ENCODE results near the gene MAG. TPM values are rescaled to one million over a fixed set of nuclear protein-coding genes. Genes with fewer than 3 reads are reported as not detected.

The MAG gene
- total RNA-seq, 1 experiment from 2014 or later: 0.46 TPM

- H3K9me3 Mint-ChIP-seq: no peaks in the 10 kb centered on the region
- H3K4me3 Mint-ChIP-seq: no peak overlapping the region
- POLR2A ChIA-PET: no interaction called here
- no peak for TF ChIP-seq EMX1 (CRISPR knock-in tag; IDR thresholded peaks at IDR 0.05)
- no peak for TF ChIP-seq ELF4 (CRISPR knock-in tag; IDR thresholded peaks at IDR 0.05; ENCODE audit: low read depth)
- no peak for TF ChIP-seq HMGA2 (CRISPR knock-in tag; IDR thresholded peaks at IDR 0.05)
- DNase-seq (ENCODE audit: low spot score) (no peak), ATAC-seq (no peak)
- peaks cover 4% of the 10 kb centered on the region; the same call in 1 of the 2 replicates for H3K27me3 Mint-ChIP-seq (ENCODE audit: low read depth)
- H3K27ac Mint-ChIP-seq: no peak overlapping the region
- no peaks in the 10 kb centered on the region for H3K36me3 Mint-ChIP-seq
- H3K4me1 Mint-ChIP-seq: peaks cover 2% of the 10 kb centered on the region; the same call in 1 of the 2 replicates
- CTCF ChIA-PET: interaction anchor here (1.7 to 3.8 kb wide), 2 partner anchors 10 to 132 kb away, joined by 5 to 15 read pairs; no protein-coding TSS in a partner anchor
Measured at GRCh38 chr19:35363001-35363590, 71.1 kb downstream of the MAG start.

Small RNAs within 50 kb of the gene (microRNA-seq; reads per million reads assigned to microRNA genes)
- not detected for gene MIR5196 (ENCODE audit: borderline number of aligned reads)

Other genes starting within 250 kb of the MAG start
- 1.0 to 1.8 TPM (median 1.2 TPM) in 3 replicates for gene FXYD3, start 176.3 kb upstream of the MAG start, total RNA-seq (2021)
- gene LGI4, start 157.1 kb upstream of the MAG start, total RNA-seq (2021): 14.2 to 15.7 TPM (median 15.1 TPM) in 3 replicates
- 11.3 to 13.4 TPM (median 13.3 TPM) in 3 replicates for gene FXYD1, start 153.3 kb upstream of the MAG start, total RNA-seq (2021)
- gene FXYD7, start 148.9 kb upstream of the MAG start, total RNA-seq (2021): 16.7 to 16.9 TPM (median 16.9 TPM) in 3 replicates
- 114 to 135 TPM (median 128 TPM) in 3 replicates for gene FXYD5, start 137.4 kb upstream of the MAG start, total RNA-seq (2021)
- 0.16 to 0.20 TPM in 2 of 3 replicates, not detected in the other for gene FAM187B, start 63.4 kb upstream of the MAG start, total RNA-seq (2021)
- gene LSR, start 43.2 kb upstream of the MAG start, total RNA-seq (2021): 126 to 132 TPM (median 130 TPM) in 3 replicates
- gene USF2, start 23.2 kb upstream of the MAG start, total RNA-seq (2021): 109 to 127 TPM (median 120 TPM) in 3 replicates
- 0.11 to 0.22 TPM (median 0.14 TPM) in 3 replicates for gene HAMP, start 9.6 kb upstream of the MAG start, total RNA-seq (2021)
- gene CD22, start 37.0 kb downstream of the MAG start, total RNA-seq (2021): 0.28 to 1.1 TPM (median 0.55 TPM) in 3 replicates
- 0.07 TPM in 1 of 3 replicates, not detected in the others for gene FFAR1, start 55.7 kb downstream of the MAG start, total RNA-seq (2021)
- not detected in 3 replicates for gene FFAR3, start 66.3 kb downstream of the MAG start, total RNA-seq (2021)
- not detected in 3 replicates for gene GPR42, start 78.9 kb downstream of the MAG start, total RNA-seq (2021)
- not detected in 3 replicates for gene FFAR2, start 156.1 kb downstream of the MAG start, total RNA-seq (2021)
- gene KRTDAP, start 198.3 kb downstream of the MAG start, total RNA-seq (2021): 1.3 to 3.2 TPM (median 1.7 TPM) in 3 replicates
- gene DMKN, start 221.5 kb downstream of the MAG start, total RNA-seq (2021): 284 to 302 TPM (median 285 TPM) in 3 replicates
- gene SBSN, start 236.2 kb downstream of the MAG start, total RNA-seq (2021): 0.15 to 0.39 TPM in 2 of 3 replicates, not detected in the other
- gene GAPDHS, start 241.3 kb downstream of the MAG start, total RNA-seq (2021): 0.20 to 0.30 TPM in 2 of 3 replicates, not detected in the other